SK-N-SH (cell line): ENCODE data around the gene FCRLB. TPM values are rescaled to one million over a fixed set of nuclear protein-coding genes. Genes with fewer than 3 reads are reported as not detected.

Source experiments
- CTCF ChIA-PET: fragments of 300-600, 350-600 bp; formaldehyde crosslinking; extraction: SDS; loops from one replicate; lab custom pipeline; 2021; lab: Yijun Ruan, JAX
- POLR2A ChIA-PET: fragments of 350-600 bp; sonication (Branson Sonifier 250); formaldehyde crosslinking; extraction: SDS; loops from one replicate; lab custom pipeline; 2020; ENCODE audit warnings: antibody characterized with exemption, inconsistent platforms; lab: Yijun Ruan, JAX
- DNase-seq: peaks from one replicate; pipeline ENCODE4 v3.0.0; 2012
- H2AFZ ChIP-seq: fragments of 200-600 bp; sonication (generic); 2 replicates; pipeline ENCODE4 v1.8.1; 2016; ENCODE audit warnings: antibody characterized with exemption, mild to moderate bottlenecking, low read depth
- H3F3A ChIP-seq: fragments of 200-600 bp; sonication (generic); replicated peaks from 2 replicates; pipeline ENCODE3; 2016; ENCODE audit warnings: antibody characterized with exemption, mild to moderate bottlenecking; ENCODE audit not compliant: insufficient read depth
- H3K27ac ChIP-seq, 2 experiments: fragments of 200-500 bp in 1 of 2; fragments of 200-600 bp in 1 of 2; sonication (Bioruptor generic) in 1 of 2; sonication (generic), shearing (Covaris generic) in 1 of 2; 2 replicates each; pipeline versions ENCODE4 v1.5.1 to v1.6.1; 2014 to 2016; ENCODE audit warnings: low read depth in 2 of 2, inconsistent platforms in 1 of 2, low read length in 1 of 2, mild to moderate bottlenecking in 1 of 2, mixed read lengths in 1 of 2
- H3K27me3 ChIP-seq: fragments of 200-600 bp; sonication (generic), shearing (Covaris generic); 2 replicates; pipeline ENCODE4 v1.6.1; 2016; ENCODE audit warnings: mixed run types; ENCODE audit not compliant: insufficient read depth
- H3K36me3 ChIP-seq, 2 experiments: fragments of 200-500 bp in 1 of 2; fragments of 200-600 bp in 1 of 2; sonication (Bioruptor generic) in 1 of 2; sonication (generic) in 1 of 2; replicated peaks in 1 of 2; 2 replicates each; pipeline versions ENCODE3 to v1.5.1; 2014 to 2016; ENCODE audit warnings: low read length in 1 of 2, mild to moderate bottlenecking in 1 of 2; ENCODE audit not compliant: insufficient read depth in 2 of 2, control insufficient read depth in 1 of 2
- H3K4me1 ChIP-seq, 2 experiments: fragments of 200-500 bp in 1 of 2; fragments of 200-600 bp in 1 of 2; sonication (Bioruptor generic) in 1 of 2; sonication (generic), shearing (Covaris generic) in 1 of 2; 2 replicates each; pipeline versions ENCODE4 v1.5.1 to v1.6.1; 2014 to 2016; ENCODE audit warnings: low read depth in 1 of 2, low read length in 1 of 2, mixed run types in 1 of 2; ENCODE audit not compliant: insufficient read depth in 2 of 2, control insufficient read depth in 1 of 2
- H3K4me2 ChIP-seq: fragments of 200-600 bp; sonication (generic), shearing (Covaris generic); 2 replicates; pipeline ENCODE4 v1.6.1; 2017; ENCODE audit warnings: mixed run types
- H3K4me3 ChIP-seq, 2 experiments: fragments of 200-500 bp in 1 of 2; fragments of 200-600 bp in 1 of 2; sonication (Bioruptor generic) in 1 of 2; sonication (generic), shearing (Covaris generic) in 1 of 2; 2 replicates each; pipeline versions ENCODE4 v1.5.1 to v1.8.1; 2014 to 2016; ENCODE audit warnings: low read depth in 2 of 2, inconsistent platforms in 1 of 2, low read length in 1 of 2, mild to moderate bottlenecking in 1 of 2, mixed read lengths in 1 of 2, moderate library complexity in 1 of 2
- H3K79me2 ChIP-seq: fragments of 200-600 bp; sonication (generic); 2 replicates; pipeline ENCODE4 v1.8.1; 2017; ENCODE audit warnings: mild to moderate bottlenecking; ENCODE audit not compliant: insufficient read depth
- H3K9ac ChIP-seq: fragments of 200-600 bp; sonication (generic); 2 replicates; pipeline ENCODE4 v1.6.1; 2017; ENCODE audit warnings: mixed run types
- H3K9me2 ChIP-seq: fragments of 200-600 bp; sonication (generic); 2 replicates; pipeline ENCODE4 v1.6.1; 2017; ENCODE audit warnings: mixed run types
- H3K9me3 ChIP-seq: fragments of 200-600 bp; sonication (generic); 2 replicates; pipeline ENCODE4 v1.6.1; 2017; ENCODE audit warnings: mixed run types, mild to moderate bottlenecking, moderate library complexity
- H4K20me1 ChIP-seq: fragments of 200-600 bp; sonication (generic); 2 replicates; pipeline ENCODE4 v1.6.1; 2017; ENCODE audit warnings: mild to moderate bottlenecking, mixed run types; ENCODE audit not compliant: insufficient read depth
- CTCF ChIP-seq: fragments of 200-600 bp; sonication (generic); IDR thresholded peaks from 2 replicates; pipeline ENCODE4 v1.6.1; 2017; ENCODE audit warnings: antibody characterized with exemption, mild to moderate bottlenecking, moderate library complexity
- ELF1 ChIP-seq: IDR thresholded peaks from 2 replicates; pipeline ENCODE4 v1.4.0; 2012
- EZH2phosphoT487 ChIP-seq: fragments of 200-600 bp; sonication (generic); IDR thresholded peaks from 2 replicates; pipeline ENCODE4 v1.6.1; 2017; ENCODE audit warnings: low read depth, mixed run types, mild to moderate bottlenecking, antibody characterized with exemption, moderate library complexity, borderline replicate concordance
- FOXM1 ChIP-seq: IDR thresholded peaks from 2 replicates; pipeline ENCODE4 v1.4.0; 2012; ENCODE audit warnings: low read depth, mild to moderate bottlenecking
- GATA2 ChIP-seq: sonication (generic); formaldehyde crosslinking; IDR thresholded peaks from 2 replicates; pipeline ENCODE4 v1.5.0; 2020; ENCODE audit warnings: mild to moderate bottlenecking, missing genetic modification reagents
- IRF3 ChIP-seq: fragments of 150-350 bp; IDR thresholded peaks from 2 replicates; pipeline ENCODE4 v1.6.1; 2016; ENCODE audit warnings: mild to moderate bottlenecking, low read depth, low read length
- JUND ChIP-seq: IDR thresholded peaks from 2 replicates; pipeline ENCODE4 v1.4.0; 2012
- MXI1 ChIP-seq: IDR thresholded peaks from 2 replicates; pipeline ENCODE4 v1.6.1; 2012; ENCODE audit warnings: mild to moderate bottlenecking, low read depth, low read length, improper control_type of control experiment
- NFIC ChIP-seq: IDR thresholded peaks from 2 replicates; pipeline ENCODE4 v1.4.0; 2012; ENCODE audit warnings: borderline replicate concordance
- POLR2AphosphoS5 ChIP-seq: IDR thresholded peaks from 2 replicates; pipeline ENCODE4 v1.6.1; 2012; ENCODE audit warnings: low read depth, low read length
- RAD21 ChIP-seq: IDR thresholded peaks from 2 replicates; pipeline ENCODE4 v1.6.1; 2012; ENCODE audit warnings: mild to moderate bottlenecking, low read length
- RCOR1 ChIP-seq: fragments of 150-350 bp; IDR thresholded peaks from 2 replicates; pipeline ENCODE4 v1.6.1; 2017; ENCODE audit warnings: antibody characterized with exemption, low read length
- REST ChIP-seq: IDR thresholded peaks from 2 replicates; pipeline ENCODE4 v1.6.1; 2012; ENCODE audit warnings: mild to moderate bottlenecking, low read depth, low read length, moderate library complexity
- RFX5 ChIP-seq: IDR thresholded peaks from 2 replicates; pipeline ENCODE4 v1.6.1; 2012; ENCODE audit warnings: mild to moderate bottlenecking, improper control_type of control experiment, low read length
- TEAD4 ChIP-seq: IDR thresholded peaks from 2 replicates; pipeline ENCODE4 v1.4.0; 2012; ENCODE audit warnings: mild to moderate bottlenecking, borderline replicate concordance; ENCODE audit not compliant: insufficient read depth
- USF1 ChIP-seq: IDR thresholded peaks from 2 replicates; pipeline ENCODE4 v1.4.0; 2012; ENCODE audit warnings: low read depth, borderline replicate concordance
- USF2 ChIP-seq: fragments of 150-350 bp; IDR thresholded peaks from 2 replicates; pipeline ENCODE4 v1.6.1; 2017; ENCODE audit warnings: antibody characterized with exemption, low read length, low read depth, borderline replicate concordance
- YY1 ChIP-seq: IDR thresholded peaks from 2 replicates; pipeline ENCODE4 v1.4.0; 2012; ENCODE audit warnings: low read depth, mild to moderate bottlenecking
- ZBTB33 ChIP-seq: IDR thresholded peaks from 2 replicates; pipeline ENCODE4 v1.4.0; 2012; ENCODE audit warnings: low read depth, borderline replicate concordance
- WGBS: methylation state at CpG from one replicate; pipeline ENCODE4 v1.1.6; 2017; ENCODE audit warnings: low lambda C conversion rate; 5-methylcytosine and 5-hydroxymethylcytosine counted together
- polyA plus RNA-seq, 3 experiments: library from polyadenylated mRNA; depleted of rRNA; stranded (reverse); fragments of >200 nt; gene quantifications; 2 replicates each; pipeline ENCODE4 v1.2.3, GENCODE V29; 2012

Gene FCRLB
- polyA plus RNA-seq, 1 of the 3 experiments (the other 2 are of a cell fraction) = 2.6 TPM

- H3K27ac ChIP-seq = peak overlapping the region in 1 of 2 experiments; percentile 95; a peak in 2 of 4 replicates
- no peak for DNase-seq
- CTCF ChIA-PET = no interaction called here
- H3F3A ChIP-seq = peaks cover 21% of the 10 kb centered on the region
- no peaks in the 10 kb centered on the region for H3K9me2 ChIP-seq
- TF ChIP-seq JUND = no peak
- TF ChIP-seq TEAD4 = no peak
- TF ChIP-seq RCOR1 = no peak
- TF ChIP-seq RAD21 = no peak
- TF ChIP-seq CTCF = no peak
- TF ChIP-seq GATA2 (CRISPR knock-in tag) = no peak
- TF ChIP-seq MXI1 = no peak
- no peak for TF ChIP-seq USF1
- TF ChIP-seq REST = no peak
- no peak for TF ChIP-seq YY1
- TF ChIP-seq FOXM1 = no peak
- no peak for TF ChIP-seq IRF3
- TF ChIP-seq RFX5 = no peak
- no peak for TF ChIP-seq ZBTB33
- TF ChIP-seq USF2 = no peak
- TF ChIP-seq NFIC = no peak
- TF ChIP-seq EZH2phosphoT487 = no peak
- no peak for TF ChIP-seq ELF1
- no peak for TF ChIP-seq POLR2AphosphoS5
- H3K9ac ChIP-seq = peak overlapping the region; percentile 48; the same call in 1 of the 2 replicates
- no peaks in the 10 kb centered on the region for H3K79me2 ChIP-seq
- peak overlapping the region; percentile 78 for H2AFZ ChIP-seq
- 70% methylated on average over 3 of the region's 3 CpGs for WGBS
- no peaks in the 10 kb centered on the region; the same call in 1 of the 2 replicates for H3K27me3 ChIP-seq
- H3K4me3 ChIP-seq = no peak overlapping the region
- H3K4me2 ChIP-seq = peak overlapping the region; percentile 66; the same call in 1 of the 2 replicates
- POLR2A ChIA-PET = no interaction called here
- H3K4me1 ChIP-seq = peaks cover 0 to 4% of the 10 kb centered on the region in 2 experiments; a peak in 1 of 4 replicates
- no peaks in the 10 kb centered on the region for H3K36me3 ChIP-seq
- no peaks in the 10 kb centered on the region for H4K20me1 ChIP-seq
- no peaks in the 10 kb centered on the region for H3K9me3 ChIP-seq
These were observed 15.2 kb upstream of the FCRLB start for GRCh38 chr1:161706113-161706481.
